HS-27A (cell line): ENCODE data around the gene SARS2.
"Not testable (repeated sequence)": the region's sequence is repeated elsewhere in the genome, so short reads cannot be mapped to it uniquely, and the experiment has no call there.

Source experiments
- DNase-seq: peaks from one replicate; pipeline ENCODE4 v3.0.0-alpha.2; 2012; ENCODE audit warnings: low read depth, missing footprints

SARS2 gene

GRCh38 chr19:38889803-38890202 lies 40.8 kb downstream of the SARS2 start:
- no peak for DNase-seq

- no peak for DNase-seq
Measured at GRCh38 chr19:38888876-38889275, 41.7 kb downstream of the SARS2 start.

GRCh38 chr19:38884691-38885090 lies 45.9 kb downstream of the SARS2 start:
- DNase-seq = not testable (repeated sequence)

- no peak for DNase-seq
Measured at GRCh38 chr19:38883286-38883685, 47.3 kb downstream of the SARS2 start.

- DNase-seq = no peak
Measured at GRCh38 chr19:38880882-38881609, 49.5 kb downstream of the SARS2 start.

- no peak for DNase-seq
Measured at GRCh38 chr19:38880076-38880881, 50.3 kb downstream of the SARS2 start.

- no peak for DNase-seq
Measured at GRCh38 chr19:38879400-38879751, 51.2 kb downstream of the SARS2 start.

GRCh38 chr19:38878575-38879399 lies 51.8 kb downstream of the SARS2 start:
- no peak for DNase-seq

GRCh38 chr19:38877781-38878574 lies 52.6 kb downstream of the SARS2 start, which contains the start of gene RINL:
TSS of gene RINL (minus strand) at chr19:38878275. CDS start at chr19:38876742, 1,533 bp downstream.
- DNase-seq = no peak

- no peak for DNase-seq
Measured at GRCh38 chr19:38875656-38876395, 54.7 kb downstream of the SARS2 start.

GRCh38 chr19:38873400-38873799 lies 57.2 kb downstream of the SARS2 start:
- not testable (repeated sequence) for DNase-seq

- DNase-seq = no peak
Measured at GRCh38 chr19:38870612-38871011, 60.0 kb downstream of the SARS2 start.

GRCh38 chr19:38869836-38870607 lies 60.5 kb downstream of the SARS2 start:
- no peak for DNase-seq

GRCh38 chr19:38869160-38869835 lies 61.3 kb downstream of the SARS2 start:
- DNase-seq = no peak

GRCh38 chr19:38868551-38868950 lies 62.0 kb downstream of the SARS2 start:
- DNase-seq = no peak

- no peak for DNase-seq
Measured at GRCh38 chr19:38867171-38867780, 63.3 kb downstream of the SARS2 start.
